ENCODE measurements around the gene MROH8. TPM values are rescaled to one million over a fixed set of nuclear protein-coding genes. Genes with fewer than 3 reads are reported as not detected.

The MROH8 gene
- total RNA-seq, 1 experiment from 2014 or later = 1.1 TPM

- Mint-ChIP-seq H3K4me1 (ENCODE audit: insufficient read depth, unreplicated experiment) (peaks cover 27% of the 10 kb centered on the region), H3K4me3 (ENCODE audit: unreplicated experiment) (no peak overlapping the region), H3K27me3 (ENCODE audit: insufficient read depth, unreplicated experiment) (no peaks in the 10 kb centered on the region), H3K9me3 (ENCODE audit: unreplicated experiment) (no peaks in the 10 kb centered on the region), H3K27ac (ENCODE audit: low read depth, unreplicated experiment) (no peak overlapping the region), H3K36me3 (ENCODE audit: insufficient read depth, unreplicated experiment) (peaks cover 65% of the 10 kb centered on the region)
- ChIA-PET POLR2A (interaction anchor here (1.2 to 1.7 kb wide), 4 partner anchors 11 to 332 kb away, joined by 3 to 10 read pairs (median 6); partner anchors contain the start of genes BLCAP, MROH8 and RPN2), CTCF (interaction anchor here (0.6 to 13.2 kb wide), 51 partner anchors 8 to 1039 kb away, joined by 3 to 191 read pairs (median 5); partner anchors contain the start of genes BLCAP, MROH8 and RPN2)
- DNase-seq (ENCODE audit: unreplicated experiment) = no peak
- TF ChIP-seq, protein P1, sequence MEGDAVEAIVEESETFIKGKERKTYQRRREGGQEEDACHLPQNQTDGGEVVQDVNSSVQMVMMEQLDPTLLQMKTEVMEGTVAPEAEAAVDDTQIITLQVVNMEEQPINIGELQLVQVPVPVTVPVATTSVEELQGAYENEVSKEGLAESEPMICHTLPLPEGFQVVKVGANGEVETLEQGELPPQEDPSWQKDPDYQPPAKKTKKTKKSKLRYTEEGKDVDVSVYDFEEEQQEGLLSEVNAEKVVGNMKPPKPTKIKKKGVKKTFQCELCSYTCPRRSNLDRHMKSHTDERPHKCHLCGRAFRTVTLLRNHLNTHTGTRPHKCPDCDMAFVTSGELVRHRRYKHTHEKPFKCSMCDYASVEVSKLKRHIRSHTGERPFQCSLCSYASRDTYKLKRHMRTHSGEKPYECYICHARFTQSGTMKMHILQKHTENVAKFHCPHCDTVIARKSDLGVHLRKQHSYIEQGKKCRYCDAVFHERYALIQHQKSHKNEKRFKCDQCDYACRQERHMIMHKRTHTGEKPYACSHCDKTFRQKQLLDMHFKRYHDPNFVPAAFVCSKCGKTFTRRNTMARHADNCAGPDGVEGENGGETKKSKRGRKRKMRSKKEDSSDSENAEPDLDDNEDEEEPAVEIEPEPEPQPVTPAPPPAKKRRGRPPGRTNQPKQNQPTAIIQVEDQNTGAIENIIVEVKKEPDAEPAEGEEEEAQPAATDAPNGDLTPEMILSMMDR (IDR thresholded peaks at IDR 0.05; ENCODE audit: unreplicated experiment) = no peak
- intact Hi-C loops (cut with micrococcal nuclease) = loop anchor here (2.0 to 5.0 kb wide), 2 partner anchors 188 to 340 kb away; no protein-coding TSS in a partner anchor
- no TSS peak for BruUV-seq (replicated peaks)
These were observed 15.5 kb upstream of the MROH8 start for GRCh38 chr20:37194621-37195417.

- BruUV-seq (replicated peaks) = no TSS peak
- Mint-ChIP-seq H3K9me3 (ENCODE audit: unreplicated experiment) (no peaks in the 10 kb centered on the region), H3K36me3 (ENCODE audit: insufficient read depth, unreplicated experiment) (peaks cover 65% of the 10 kb centered on the region), H3K4me1 (ENCODE audit: insufficient read depth, unreplicated experiment) (peaks cover 35% of the 10 kb centered on the region), H3K4me3 (ENCODE audit: unreplicated experiment) (no peak overlapping the region), H3K27ac (ENCODE audit: low read depth, unreplicated experiment) (peak overlapping the region; percentile 17), H3K27me3 (ENCODE audit: insufficient read depth, unreplicated experiment) (no peaks in the 10 kb centered on the region)
- POLR2A ChIA-PET = interaction anchor here (0.6 to 1.1 kb wide), 2 partner anchors 9 to 334 kb away, joined by 3 read pairs; partner anchors contain the start of gene BLCAP
- TF ChIP-seq, protein P1 (IDR thresholded peaks at IDR 0.05; ENCODE audit: unreplicated experiment) = no peak
- DNase-seq (ENCODE audit: unreplicated experiment) = no peak
- CTCF ChIA-PET = interaction anchor here (0.5 to 13.2 kb wide), 15 partner anchors 8 to 1256 kb away, joined by 3 to 191 read pairs (median 6); partner anchors contain the start of gene BLCAP
- intact Hi-C loops (cut with micrococcal nuclease) = loop anchor here (2.0 to 5.0 kb wide), 2 partner anchors 187 to 341 kb away; no protein-coding TSS in a partner anchor
These were observed 14.5 kb upstream of the MROH8 start for GRCh38 chr20:37193821-37194220.

GRCh38 chr20:37193226-37193625 lies 13.9 kb upstream of the MROH8 start:
- intact Hi-C loops (cut with micrococcal nuclease) = loop anchor here (5.0 kb wide), 1 partner anchor 186 kb away; no protein-coding TSS in a partner anchor
- CTCF ChIA-PET = interaction anchor here (0.6 to 13.2 kb wide), 16 partner anchors 8 to 1257 kb away, joined by 3 to 191 read pairs (median 4); partner anchors contain the start of genes BLCAP and RBL1
- no TSS peak for BruUV-seq (replicated peaks)
- DNase-seq (ENCODE audit: unreplicated experiment) = no peak
- peaks cover 35% of the 10 kb centered on the region for H3K4me1 Mint-ChIP-seq (ENCODE audit: insufficient read depth, unreplicated experiment)
- no peaks in the 10 kb centered on the region for H3K27me3 Mint-ChIP-seq (ENCODE audit: insufficient read depth, unreplicated experiment)
- peaks cover 62% of the 10 kb centered on the region for H3K36me3 Mint-ChIP-seq (ENCODE audit: insufficient read depth, unreplicated experiment)
- peak overlapping the region; percentile 17 for H3K27ac Mint-ChIP-seq (ENCODE audit: low read depth, unreplicated experiment)
- no peaks in the 10 kb centered on the region for H3K9me3 Mint-ChIP-seq (ENCODE audit: unreplicated experiment)
- POLR2A ChIA-PET = interaction anchor here (0.5 to 1.1 kb wide), 3 partner anchors 9 to 428 kb away, joined by 3 read pairs; partner anchors contain the start of gene BLCAP
- TF ChIP-seq, protein P1 (IDR thresholded peaks at IDR 0.05; ENCODE audit: unreplicated experiment) = no peak
- H3K4me3 Mint-ChIP-seq (ENCODE audit: unreplicated experiment) = no peak overlapping the region

Measured in MCF 10A (cell line).